Right lobe of liver (tissue), 4 donors: ENCODE results near the gene MXRA7.

ENCODE experiments used
- POLR2A ChIP-seq: fragments of 450-650 bp; IDR thresholded peaks from one replicate; pipeline ENCODE4 v1.6.1; 2017; ENCODE audit warnings: antibody characterized with exemption, mild to moderate bottlenecking
- TF ChIP-seq, protein P1 (sequence below), 4 donors: fragments of 200-600 bp in 3 of 4; fragments of 450-650 bp in 1 of 4; IDR thresholded peaks; one replicate each; pipeline versions ENCODE4 v1.5.1 to v1.8.0; 2016 to 2022; ENCODE audit warnings: antibody characterized with exemption in 4 of 4, mild to moderate bottlenecking in 2 of 4
- donor health status: DM: no; HTN: no; CAD: no.
- donor health status: DM: no; HTN: no; CAD: no.
- donor health status: DM: no; HTN: yes; CAD: no.

DNA sequence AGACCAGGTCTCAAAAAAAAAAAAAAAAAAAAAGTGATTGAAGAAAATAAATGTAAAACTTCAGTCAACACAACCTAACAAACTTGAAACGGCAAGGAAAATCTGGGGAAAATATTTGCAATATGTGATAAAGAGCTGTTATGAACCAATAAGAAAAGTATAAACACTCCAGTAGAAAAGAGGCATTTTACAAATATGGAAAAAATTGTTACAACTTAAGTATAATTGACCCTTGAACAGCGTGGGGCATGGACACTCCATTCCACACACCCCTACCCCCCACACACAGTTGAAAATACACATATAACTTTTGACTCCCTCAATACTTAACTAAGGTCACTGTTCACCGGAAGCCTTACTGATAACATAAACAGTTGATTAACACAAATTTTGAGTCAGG is 47.8 kb upstream of the MXRA7 start:
- TF ChIP-seq, protein P1, sequence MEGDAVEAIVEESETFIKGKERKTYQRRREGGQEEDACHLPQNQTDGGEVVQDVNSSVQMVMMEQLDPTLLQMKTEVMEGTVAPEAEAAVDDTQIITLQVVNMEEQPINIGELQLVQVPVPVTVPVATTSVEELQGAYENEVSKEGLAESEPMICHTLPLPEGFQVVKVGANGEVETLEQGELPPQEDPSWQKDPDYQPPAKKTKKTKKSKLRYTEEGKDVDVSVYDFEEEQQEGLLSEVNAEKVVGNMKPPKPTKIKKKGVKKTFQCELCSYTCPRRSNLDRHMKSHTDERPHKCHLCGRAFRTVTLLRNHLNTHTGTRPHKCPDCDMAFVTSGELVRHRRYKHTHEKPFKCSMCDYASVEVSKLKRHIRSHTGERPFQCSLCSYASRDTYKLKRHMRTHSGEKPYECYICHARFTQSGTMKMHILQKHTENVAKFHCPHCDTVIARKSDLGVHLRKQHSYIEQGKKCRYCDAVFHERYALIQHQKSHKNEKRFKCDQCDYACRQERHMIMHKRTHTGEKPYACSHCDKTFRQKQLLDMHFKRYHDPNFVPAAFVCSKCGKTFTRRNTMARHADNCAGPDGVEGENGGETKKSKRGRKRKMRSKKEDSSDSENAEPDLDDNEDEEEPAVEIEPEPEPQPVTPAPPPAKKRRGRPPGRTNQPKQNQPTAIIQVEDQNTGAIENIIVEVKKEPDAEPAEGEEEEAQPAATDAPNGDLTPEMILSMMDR (IDR thresholded peaks at IDR 0.05): no peak
- no peak for TF ChIP-seq POLR2A
